GM10248 (cell line): ENCODE measurements around the gene KCNMB1.

Experiments
- CTCF ChIA-PET: fragments of 300-600 bp; sonication (Branson Sonifier 250); formaldehyde crosslinking; extraction: SDS; loops from one replicate; lab custom pipeline; 2021; ENCODE audit warnings: antibody characterized with exemption; lab: Yijun Ruan, JAX
- POLR2A ChIA-PET: fragments of 350-650 bp; sonication (Branson Sonifier 250); formaldehyde crosslinking; extraction: SDS; loops from one replicate; lab custom pipeline; 2020; ENCODE audit warnings: antibody characterized with exemption; lab: Yijun Ruan, JAX
- DNase-seq: peaks from one replicate; pipeline ENCODE4 v3.0.0; 2012; ENCODE audit errors: extremely low spot score
- TF ChIP-seq, protein P1 (sequence below): IDR thresholded peaks from 2 replicates; pipeline ENCODE4 v1.5.1; 2012; ENCODE audit warnings: mild to moderate bottlenecking, low read depth; ENCODE audit errors: extremely low read depth, missing control alignments, control extremely low read depth

KCNMB1 gene

DNA sequence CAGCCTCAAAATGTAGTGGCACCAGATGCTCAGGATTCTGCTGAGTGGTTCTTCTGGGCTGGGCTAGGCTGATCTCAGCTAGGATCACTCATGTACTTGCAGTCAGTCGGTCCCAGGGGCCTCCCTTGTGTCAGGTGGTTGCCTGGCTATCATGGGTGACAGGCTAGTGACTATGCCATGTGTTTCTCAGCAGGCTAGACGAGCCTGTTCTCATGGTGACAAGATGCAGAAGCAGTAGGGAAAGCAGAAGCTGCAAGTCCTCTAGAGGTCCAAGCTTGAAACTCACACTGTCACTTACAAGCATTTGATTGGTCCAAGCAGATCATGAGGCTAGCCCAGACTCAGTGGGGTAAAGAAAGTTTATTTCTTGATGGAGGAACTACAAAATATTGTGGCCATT lies 15.2 kb upstream of the KCNMB1 start:
- ChIA-PET POLR2A (no interaction called here), CTCF (interaction anchor here (0.9 to 3.1 kb wide), 6 partner anchors 17 to 185 kb away, joined by 3 to 11 read pairs (median 4); no protein-coding TSS in a partner anchor)
- no peak for DNase-seq
- TF ChIP-seq, protein P1, sequence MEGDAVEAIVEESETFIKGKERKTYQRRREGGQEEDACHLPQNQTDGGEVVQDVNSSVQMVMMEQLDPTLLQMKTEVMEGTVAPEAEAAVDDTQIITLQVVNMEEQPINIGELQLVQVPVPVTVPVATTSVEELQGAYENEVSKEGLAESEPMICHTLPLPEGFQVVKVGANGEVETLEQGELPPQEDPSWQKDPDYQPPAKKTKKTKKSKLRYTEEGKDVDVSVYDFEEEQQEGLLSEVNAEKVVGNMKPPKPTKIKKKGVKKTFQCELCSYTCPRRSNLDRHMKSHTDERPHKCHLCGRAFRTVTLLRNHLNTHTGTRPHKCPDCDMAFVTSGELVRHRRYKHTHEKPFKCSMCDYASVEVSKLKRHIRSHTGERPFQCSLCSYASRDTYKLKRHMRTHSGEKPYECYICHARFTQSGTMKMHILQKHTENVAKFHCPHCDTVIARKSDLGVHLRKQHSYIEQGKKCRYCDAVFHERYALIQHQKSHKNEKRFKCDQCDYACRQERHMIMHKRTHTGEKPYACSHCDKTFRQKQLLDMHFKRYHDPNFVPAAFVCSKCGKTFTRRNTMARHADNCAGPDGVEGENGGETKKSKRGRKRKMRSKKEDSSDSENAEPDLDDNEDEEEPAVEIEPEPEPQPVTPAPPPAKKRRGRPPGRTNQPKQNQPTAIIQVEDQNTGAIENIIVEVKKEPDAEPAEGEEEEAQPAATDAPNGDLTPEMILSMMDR: no peak

GRCh38 chr5:170403675-170404074 lies 14.5 kb upstream of the KCNMB1 start:
- DNase-seq: no peak
- ChIA-PET CTCF (interaction anchor here (0.8 to 3.1 kb wide), 8 partner anchors 12 to 184 kb away, joined by 3 to 11 read pairs (median 4); no protein-coding TSS in a partner anchor), POLR2A (no interaction called here)
- TF ChIP-seq, protein P1: no peak

- ChIA-PET CTCF (interaction anchor here (1.9 to 3.1 kb wide), 3 partner anchors 8 to 177 kb away, joined by 9 to 11 read pairs (median 10); no protein-coding TSS in a partner anchor), POLR2A (no interaction called here)
These were observed 13.3 kb upstream of the KCNMB1 start for GRCh38 chr5:170402508-170402907.

GRCh38 chr5:170397059-170397458 lies 7.9 kb upstream of the KCNMB1 start:
- ChIA-PET POLR2A (no interaction called here), CTCF (interaction anchor here (0.6 to 2.4 kb wide), 3 partner anchors 9 to 13 kb away, joined by 3 to 11 read pairs (median 10); no protein-coding TSS in a partner anchor)
- TF ChIP-seq, protein P1: no peak
- no peak for DNase-seq

More at GRCh38 chr5:170402508-170402907, 13.3 kb upstream of the KCNMB1 start:
- TF ChIP-seq, protein P1: no peak
- no peak for DNase-seq

- TF ChIP-seq, protein P1: no peak
- CTCF ChIA-PET: interaction anchor here (0.9 to 1.2 kb wide), 3 partner anchors 10 to 929 kb away, joined by 3 read pairs; no protein-coding TSS in a partner anchor
- DNase-seq: no peak
- POLR2A ChIA-PET: no interaction called here
These were observed 4.8 kb upstream of the KCNMB1 start for GRCh38 chr5:170393958-170394357.

DNA sequence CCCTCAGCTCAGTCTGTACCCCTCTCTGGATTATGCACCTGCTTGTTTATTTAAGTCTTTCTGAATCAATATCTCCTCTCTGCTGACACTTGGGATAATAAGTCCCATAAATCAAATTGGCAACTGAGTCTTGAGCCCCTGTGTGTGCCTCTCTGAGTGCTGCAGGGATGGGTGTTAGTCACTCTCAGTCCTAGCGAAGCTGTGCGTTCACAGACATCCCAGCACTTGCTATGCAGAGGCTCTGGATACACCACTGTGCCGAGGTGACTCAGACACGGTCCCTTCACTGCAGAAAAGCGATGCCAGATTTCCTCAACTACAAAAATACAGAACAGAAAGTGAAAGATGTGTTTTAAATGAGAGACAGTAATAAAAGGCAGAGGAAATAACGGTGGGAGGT lies 4.1 kb upstream of the KCNMB1 start:
- no peak for DNase-seq
- TF ChIP-seq, protein P1: no peak
- POLR2A ChIA-PET: no interaction called here
- CTCF ChIA-PET: interaction anchor here (0.9 to 1.2 kb wide), 2 partner anchors 10 to 928 kb away, joined by 3 read pairs; no protein-coding TSS in a partner anchor

- no peak for DNase-seq
- TF ChIP-seq, protein P1: no peak
- POLR2A ChIA-PET: no interaction called here
- CTCF ChIA-PET: interaction anchor here (0.6 to 2.9 kb wide), 7 partner anchors 11 to 165 kb away, joined by 3 to 13 read pairs (median 6); no protein-coding TSS in a partner anchor
These were observed 1.3 kb upstream of the KCNMB1 start for GRCh38 chr5:170390472-170390871.
